ENCODE data around the gene DBNDD1.

DBNDD1 gene

GRCh38 chr16:90035902-90036301 lies 16.6 kb upstream of the DBNDD1 start:
- no peak for DNase-seq (ENCODE audit: low read depth)

DNA sequence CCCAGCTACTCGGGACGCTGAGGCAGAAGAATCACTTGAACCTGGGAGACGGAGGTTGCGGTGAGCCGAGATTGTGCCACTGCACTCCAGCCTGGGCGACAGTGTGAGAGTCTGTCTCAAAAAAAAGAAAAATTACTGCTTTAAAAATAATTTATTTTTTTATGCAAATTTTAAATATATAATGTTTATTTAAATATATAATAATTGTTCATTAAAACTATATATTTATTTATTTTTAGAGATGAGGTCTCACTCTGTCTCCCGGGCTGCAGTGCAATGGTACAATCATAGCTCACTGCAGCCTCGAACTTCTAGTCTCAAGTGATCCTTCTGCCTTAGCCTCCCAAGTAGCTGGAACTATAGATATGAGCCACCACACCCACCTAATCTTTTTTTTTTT lies 15.2 kb upstream of the DBNDD1 start:
- DNase-seq (ENCODE audit: low read depth), result no peak

GRCh38 chr16:90033387-90033786 lies 14.1 kb upstream of the DBNDD1 start:
- DNase-seq (ENCODE audit: low read depth), result no peak

GRCh38 chr16:90032674-90033331 lies 13.5 kb upstream of the DBNDD1 start:
- DNase-seq (ENCODE audit: low read depth), result no peak

DNA sequence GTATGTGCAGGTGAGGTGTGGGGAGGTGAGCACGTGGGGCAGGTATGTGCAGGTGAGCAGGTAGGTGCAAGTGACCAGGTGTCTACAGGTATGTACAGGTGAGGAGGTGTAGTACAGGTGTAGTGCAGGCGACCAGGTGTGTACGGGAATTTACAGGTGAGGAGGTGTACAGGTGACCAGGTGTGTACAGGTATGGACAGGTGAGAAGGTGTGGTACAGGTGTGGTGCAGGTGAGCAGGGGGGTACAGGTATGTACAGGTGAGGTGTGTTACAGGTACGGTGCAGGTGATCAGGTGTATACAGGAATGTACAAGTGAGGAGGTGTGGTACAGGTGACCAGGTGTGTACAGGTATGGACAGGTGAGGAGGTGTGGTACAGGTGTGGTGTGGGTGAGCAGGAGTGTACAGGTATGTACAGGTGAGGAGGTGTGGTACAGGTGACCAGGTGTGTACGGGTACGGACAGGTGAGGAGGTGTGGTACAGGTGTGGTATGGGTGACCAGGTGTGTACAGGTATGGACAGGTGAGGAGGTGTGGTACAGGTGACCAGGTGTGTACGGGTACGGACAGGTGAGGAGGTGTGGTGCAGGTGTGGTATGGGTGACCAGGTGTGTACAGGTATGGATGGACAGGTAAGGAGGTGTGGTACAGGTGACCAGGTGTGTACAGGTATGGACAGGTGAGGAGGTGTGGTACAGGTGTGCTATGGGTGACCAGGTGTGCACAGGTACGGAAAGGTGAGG lies 12.8 kb upstream of the DBNDD1 start:
- DNase-seq (ENCODE audit: low read depth), result no peak

GRCh38 chr16:90031186-90031930 lies 12.1 kb upstream of the DBNDD1 start:
- DNase-seq (ENCODE audit: low read depth), result no peak

DNA sequence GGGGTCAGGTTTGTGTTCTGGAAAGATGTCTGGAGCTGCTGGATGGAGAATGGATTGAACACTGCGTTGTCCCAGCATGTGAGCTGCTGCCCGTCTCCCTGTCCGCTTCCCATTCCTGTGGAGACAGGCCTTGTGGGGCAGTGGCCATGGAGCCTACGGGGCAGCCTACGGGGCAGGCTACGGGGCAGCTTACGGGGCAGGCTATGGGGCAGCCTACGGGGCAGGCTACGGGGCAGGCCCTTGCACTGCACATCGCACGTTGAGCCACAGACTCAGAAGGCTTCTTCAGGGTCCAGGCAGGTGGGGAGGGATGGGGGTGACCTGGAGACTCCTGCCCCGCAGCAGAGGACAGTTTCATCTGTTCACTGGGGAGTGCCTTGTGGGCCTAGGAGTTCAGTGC lies 9.7 kb upstream of the DBNDD1 start:
- DNase-seq (ENCODE audit: low read depth), result no peak

DNA sequence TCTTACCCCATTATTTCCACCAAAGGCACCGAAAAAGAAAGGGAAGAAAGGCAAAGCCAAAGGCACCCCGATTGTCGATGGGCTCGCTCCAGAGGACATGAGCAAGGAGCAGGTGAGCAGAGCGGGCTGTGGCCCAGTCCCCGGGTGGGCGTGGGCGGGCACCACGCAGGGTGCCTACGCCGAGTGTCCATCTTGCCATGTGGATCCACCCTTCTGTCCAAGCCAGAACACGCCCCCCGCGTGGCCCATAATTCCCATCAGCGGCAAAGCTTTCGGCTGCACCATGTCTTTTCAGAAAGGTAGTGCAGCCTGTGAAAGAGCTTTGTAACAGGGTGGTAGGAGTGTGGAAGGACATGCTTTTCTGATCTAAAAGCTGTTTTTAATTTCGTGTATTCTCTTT lies 8.4 kb upstream of the DBNDD1 start:
- no peak for DNase-seq (ENCODE audit: low read depth)

GRCh38 chr16:90026135-90026534 lies 6.9 kb upstream of the DBNDD1 start:
- DNase-seq (ENCODE audit: low read depth), result no peak

DNA sequence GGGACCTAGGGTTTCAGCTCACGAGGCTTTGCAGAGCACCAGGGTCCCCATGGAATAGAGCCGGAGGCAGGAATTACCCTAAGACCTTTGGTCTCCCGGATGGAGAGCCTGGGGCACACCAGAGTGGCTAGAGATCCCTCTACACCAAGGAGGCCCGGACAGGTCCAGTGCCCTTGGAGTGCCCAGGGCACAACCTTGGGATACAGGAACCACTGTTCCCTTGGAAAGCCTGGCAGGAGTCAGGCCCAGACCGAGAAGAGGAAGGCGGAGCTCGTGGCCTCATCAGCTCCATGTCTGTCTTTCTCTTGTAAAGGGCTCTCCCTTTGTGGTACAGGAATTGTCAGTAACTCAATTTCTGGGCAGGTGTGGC lies 3.8 kb upstream of the DBNDD1 start:
- DNase-seq (ENCODE audit: low read depth), result no peak

GRCh38 chr16:90022209-90023077 lies 3.2 kb upstream of the DBNDD1 start:
- DNase-seq (ENCODE audit: low read depth), result peak; percentile 46

GRCh38 chr16:90020838-90021382 lies 1.7 kb upstream of the DBNDD1 start:
- DNase-seq (ENCODE audit: low read depth), result peak; percentile 44

GRCh38 chr16:90020260-90020837 lies 1.1 kb upstream of the DBNDD1 start:
- DNase-seq (ENCODE audit: low read depth), result no peak

DNA sequence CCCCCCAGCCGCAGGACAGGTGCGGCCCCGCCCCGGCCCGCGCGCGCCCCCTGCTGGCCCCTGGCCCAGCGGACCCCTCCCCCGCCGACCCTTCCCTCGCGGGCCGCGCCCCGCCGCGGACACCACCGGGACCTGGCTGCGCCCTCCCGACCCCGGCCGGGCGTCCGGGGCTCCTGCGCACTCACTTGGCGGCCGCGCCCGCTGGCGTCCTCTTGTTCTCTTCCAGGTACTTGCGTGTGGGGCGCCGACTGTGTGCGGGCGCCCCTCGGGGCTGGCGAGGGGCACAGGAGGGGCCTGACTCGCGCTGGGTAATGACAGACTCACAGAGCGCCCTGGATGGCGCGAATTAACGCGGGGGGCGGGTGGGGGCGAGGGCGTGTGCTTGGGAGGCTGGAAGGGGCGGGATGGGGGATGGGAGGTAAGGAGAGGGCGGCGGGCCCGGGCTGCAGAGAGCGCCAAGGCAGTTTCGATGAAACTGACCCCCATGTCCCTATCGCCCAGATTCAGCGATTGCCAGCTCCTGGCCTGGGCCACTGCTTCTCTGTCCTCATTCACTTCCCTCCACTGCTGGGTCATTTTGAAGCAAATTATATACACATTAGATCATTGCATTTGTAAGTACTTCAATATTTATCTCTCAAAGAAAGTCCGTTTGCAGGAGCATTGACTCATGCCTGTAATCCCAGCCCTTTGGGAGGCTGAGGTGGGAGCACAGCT lies 445 bp upstream of the DBNDD1 start:
- peak; percentile 73 for DNase-seq (ENCODE audit: low read depth)

DNA sequence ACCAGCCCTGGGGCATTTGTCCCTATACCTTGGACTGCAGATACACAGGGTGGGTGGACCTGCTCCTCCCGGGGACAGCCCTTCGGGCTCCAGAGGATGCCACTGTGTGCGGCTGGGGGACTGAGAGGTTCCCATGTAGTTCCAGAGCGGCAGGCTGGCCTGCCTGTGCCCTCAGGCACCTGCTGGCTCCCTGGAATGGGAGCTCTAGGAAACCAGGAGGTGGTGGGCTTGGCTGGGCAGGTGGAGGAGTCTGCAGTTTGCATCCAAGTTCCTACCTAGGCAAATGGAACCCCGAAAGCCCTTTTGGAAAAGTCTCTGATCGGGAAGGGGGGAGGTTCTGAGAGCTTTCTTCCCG lies 982 bp downstream of the DBNDD1 start:
- DNase-seq (ENCODE audit: low read depth), result no peak

- no peak for DNase-seq (ENCODE audit: low read depth)
These were observed 2.8 kb downstream of the DBNDD1 start for GRCh38 chr16:90016339-90016950.

- DNase-seq (ENCODE audit: low read depth), result no peak
These were observed 3.5 kb downstream of the DBNDD1 start for GRCh38 chr16:90015586-90016338.

DNA sequence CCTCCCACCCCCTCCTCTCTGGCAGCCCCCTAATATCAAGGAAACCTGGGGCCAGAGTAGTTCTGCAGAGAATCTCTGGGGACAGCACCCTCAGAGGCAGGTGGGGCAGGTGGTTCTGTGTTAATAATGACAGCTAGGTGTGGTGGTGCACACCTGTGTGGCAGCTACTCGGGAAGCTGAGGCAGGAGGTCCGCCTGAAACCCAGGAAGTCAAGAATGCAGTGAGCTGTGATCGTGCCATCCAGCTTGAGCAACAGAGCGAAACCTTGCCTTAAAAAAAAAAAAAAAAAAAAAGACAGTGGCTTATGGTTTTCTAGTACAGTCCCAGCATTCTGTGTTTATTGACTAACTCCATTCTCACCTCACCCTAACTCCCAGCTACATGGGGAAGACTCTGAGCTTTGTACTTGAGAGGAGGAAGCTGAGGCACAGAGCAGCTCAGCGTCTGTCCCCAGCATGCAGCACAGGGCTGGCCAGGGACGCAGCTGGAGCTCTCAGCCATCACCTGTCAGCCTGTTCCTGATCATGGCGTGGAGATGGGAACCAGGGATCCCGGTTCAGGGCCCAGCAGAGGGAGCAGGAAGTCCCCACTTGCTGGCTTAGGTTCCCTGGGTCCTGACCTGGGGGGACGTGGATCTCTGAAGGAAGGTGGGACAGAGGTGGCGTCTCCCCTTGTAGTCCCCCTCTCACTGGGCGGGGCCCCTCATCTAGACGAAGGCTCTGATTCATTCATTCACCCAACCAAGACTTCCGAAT lies 6.1 kb downstream of the DBNDD1 start:
- no peak for DNase-seq (ENCODE audit: low read depth)

- no peak for DNase-seq (ENCODE audit: low read depth)
These were observed 7.3 kb downstream of the DBNDD1 start for GRCh38 chr16:90011908-90012501.
